Measurements from ENCODE around the gene LEUTX.

Gene LEUTX

DNA sequence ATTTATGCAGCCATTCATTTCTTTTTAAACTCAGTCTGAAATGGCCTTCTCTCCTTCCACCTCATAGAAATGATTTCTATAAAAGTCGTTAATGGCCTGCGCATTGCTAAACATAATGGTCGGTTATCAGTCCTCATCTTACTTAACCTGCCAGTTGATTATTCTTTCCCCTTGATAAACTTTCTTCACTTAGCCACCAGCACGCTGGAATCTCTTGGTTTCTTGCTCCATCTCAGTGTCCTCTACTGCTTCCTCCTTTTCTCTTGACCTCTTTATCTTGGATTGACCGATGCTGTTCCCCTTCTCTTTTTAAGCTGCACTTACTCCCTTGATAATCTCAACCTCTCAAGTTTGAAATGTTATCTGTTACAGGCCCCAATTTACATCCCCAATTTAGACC, 28.7 kb upstream of the LEUTX start:
- Histone ChIP-seq H4K20me1 (ENCODE audit: insufficient read depth, low read length) (no peaks in the 10 kb centered on the region), H3K9me3 (ENCODE audit: low read length) (no peaks in the 10 kb centered on the region), H3F3A (ENCODE audit: insufficient read depth, low read length) (no peaks in the 10 kb centered on the region), H3K4me3 (ENCODE audit: low read depth, low read length, poor library complexity, severe bottlenecking) (no peak overlapping the region), H3K27ac (ENCODE audit: low read depth, low read length, poor library complexity, severe bottlenecking) (no peak overlapping the region), H3K4me2 (ENCODE audit: low read length) (no peak overlapping the region), H3K9me2 (ENCODE audit: low read depth, low read length) (no peaks in the 10 kb centered on the region), H2AFZ (ENCODE audit: low read length) (no peak overlapping the region), H3K36me3 (ENCODE audit: insufficient read depth, low read length) (no peaks in the 10 kb centered on the region), H3K9ac (ENCODE audit: low read length) (no peak overlapping the region), H3K27me3 (ENCODE audit: insufficient read depth, low read length) (no peaks in the 10 kb centered on the region), H3K4me1 (ENCODE audit: insufficient read depth, low read length, severe bottlenecking) (no peaks in the 10 kb centered on the region), H3K79me2 (ENCODE audit: insufficient read depth, low read length) (no peaks in the 10 kb centered on the region)
- TF ChIP-seq, protein P1, sequence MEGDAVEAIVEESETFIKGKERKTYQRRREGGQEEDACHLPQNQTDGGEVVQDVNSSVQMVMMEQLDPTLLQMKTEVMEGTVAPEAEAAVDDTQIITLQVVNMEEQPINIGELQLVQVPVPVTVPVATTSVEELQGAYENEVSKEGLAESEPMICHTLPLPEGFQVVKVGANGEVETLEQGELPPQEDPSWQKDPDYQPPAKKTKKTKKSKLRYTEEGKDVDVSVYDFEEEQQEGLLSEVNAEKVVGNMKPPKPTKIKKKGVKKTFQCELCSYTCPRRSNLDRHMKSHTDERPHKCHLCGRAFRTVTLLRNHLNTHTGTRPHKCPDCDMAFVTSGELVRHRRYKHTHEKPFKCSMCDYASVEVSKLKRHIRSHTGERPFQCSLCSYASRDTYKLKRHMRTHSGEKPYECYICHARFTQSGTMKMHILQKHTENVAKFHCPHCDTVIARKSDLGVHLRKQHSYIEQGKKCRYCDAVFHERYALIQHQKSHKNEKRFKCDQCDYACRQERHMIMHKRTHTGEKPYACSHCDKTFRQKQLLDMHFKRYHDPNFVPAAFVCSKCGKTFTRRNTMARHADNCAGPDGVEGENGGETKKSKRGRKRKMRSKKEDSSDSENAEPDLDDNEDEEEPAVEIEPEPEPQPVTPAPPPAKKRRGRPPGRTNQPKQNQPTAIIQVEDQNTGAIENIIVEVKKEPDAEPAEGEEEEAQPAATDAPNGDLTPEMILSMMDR (IDR thresholded peaks at IDR 0.05; ENCODE audit: low read length): no peak
- no peak for TF ChIP-seq EZH2 (IDR thresholded peaks at IDR 0.05; ENCODE audit: borderline replicate concordance, low read length)

DNA sequence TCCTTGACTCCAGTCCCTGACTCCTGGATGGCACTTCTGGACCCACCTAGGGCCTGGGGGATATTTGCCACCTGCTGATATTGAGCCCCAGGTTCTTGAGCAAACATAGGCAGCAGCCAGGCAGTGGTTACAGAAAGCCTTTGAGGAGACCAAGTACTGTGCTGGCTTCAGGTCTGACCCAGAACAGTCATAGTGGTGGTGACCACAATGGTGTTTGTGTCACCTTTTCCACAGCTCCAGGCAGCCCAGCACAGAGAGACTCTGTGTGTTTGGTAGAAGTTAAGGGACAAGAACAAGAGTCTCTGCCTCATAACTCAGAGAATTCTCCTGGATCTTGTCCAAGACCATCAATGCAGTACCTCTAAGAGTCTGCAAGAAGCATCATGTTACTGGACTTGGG, 26.3 kb upstream of the LEUTX start:
- H3K4me3 ChIP-seq (ENCODE audit: low read depth, low read length, poor library complexity, severe bottlenecking): no peak overlapping the region
- H4K20me1 ChIP-seq (ENCODE audit: insufficient read depth, low read length): no peaks in the 10 kb centered on the region
- H3K79me2 ChIP-seq (ENCODE audit: insufficient read depth, low read length): no peaks in the 10 kb centered on the region
- no peaks in the 10 kb centered on the region for H3K4me1 ChIP-seq (ENCODE audit: insufficient read depth, low read length, severe bottlenecking)
- no peak overlapping the region for H3K9ac ChIP-seq (ENCODE audit: low read length)
- no peaks in the 10 kb centered on the region for H3K36me3 ChIP-seq (ENCODE audit: insufficient read depth, low read length)
- no peaks in the 10 kb centered on the region for H3K27me3 ChIP-seq (ENCODE audit: insufficient read depth, low read length)
- H3K9me2 ChIP-seq (ENCODE audit: low read depth, low read length): no peaks in the 10 kb centered on the region
- no peak overlapping the region for H2AFZ ChIP-seq (ENCODE audit: low read length)
- H3K4me2 ChIP-seq (ENCODE audit: low read length): no peak overlapping the region
- H3F3A ChIP-seq (ENCODE audit: insufficient read depth, low read length): no peaks in the 10 kb centered on the region
- no peak for TF ChIP-seq EZH2 (IDR thresholded peaks at IDR 0.05; ENCODE audit: borderline replicate concordance, low read length)
- no peak overlapping the region for H3K27ac ChIP-seq (ENCODE audit: low read depth, low read length, poor library complexity, severe bottlenecking)
- no peaks in the 10 kb centered on the region for H3K9me3 ChIP-seq (ENCODE audit: low read length)

DNA sequence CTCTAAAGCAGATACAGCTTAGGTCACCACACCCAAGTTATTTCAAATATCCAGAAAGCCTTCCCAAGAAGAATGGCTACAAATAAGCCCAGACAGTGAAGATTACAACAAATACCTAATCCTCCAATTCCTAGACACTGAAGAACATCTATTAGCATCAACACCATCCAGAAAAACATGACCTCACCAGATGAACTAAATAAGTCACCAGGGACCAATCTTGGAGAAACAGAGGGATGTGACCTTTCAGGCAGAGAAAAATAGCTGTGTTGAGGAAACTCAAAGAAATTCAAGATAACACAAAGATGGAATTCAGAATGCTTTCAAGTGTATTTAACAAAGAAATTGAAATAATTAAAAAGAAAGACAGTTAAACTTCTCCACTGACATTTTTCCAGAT, 25.9 kb upstream of the LEUTX start:
- TF ChIP-seq, protein P1 (IDR thresholded peaks at IDR 0.05; ENCODE audit: low read length): no peak
- no peak for TF ChIP-seq EZH2 (IDR thresholded peaks at IDR 0.05; ENCODE audit: borderline replicate concordance, low read length)
- Histone ChIP-seq H2AFZ (ENCODE audit: low read length) (no peak overlapping the region), H4K20me1 (ENCODE audit: insufficient read depth, low read length) (no peaks in the 10 kb centered on the region), H3K9me2 (ENCODE audit: low read depth, low read length) (no peaks in the 10 kb centered on the region), H3K4me3 (ENCODE audit: low read depth, low read length, poor library complexity, severe bottlenecking) (no peak overlapping the region), H3K4me2 (ENCODE audit: low read length) (no peak overlapping the region), H3K27ac (ENCODE audit: low read depth, low read length, poor library complexity, severe bottlenecking) (no peak overlapping the region), H3K9me3 (ENCODE audit: low read length) (no peaks in the 10 kb centered on the region), H3K79me2 (ENCODE audit: insufficient read depth, low read length) (no peaks in the 10 kb centered on the region), H3F3A (ENCODE audit: insufficient read depth, low read length) (no peaks in the 10 kb centered on the region), H3K36me3 (ENCODE audit: insufficient read depth, low read length) (no peaks in the 10 kb centered on the region), H3K9ac (ENCODE audit: low read length) (no peak overlapping the region), H3K27me3 (ENCODE audit: insufficient read depth, low read length) (no peaks in the 10 kb centered on the region), H3K4me1 (ENCODE audit: insufficient read depth, low read length, severe bottlenecking) (no peaks in the 10 kb centered on the region)

DNA sequence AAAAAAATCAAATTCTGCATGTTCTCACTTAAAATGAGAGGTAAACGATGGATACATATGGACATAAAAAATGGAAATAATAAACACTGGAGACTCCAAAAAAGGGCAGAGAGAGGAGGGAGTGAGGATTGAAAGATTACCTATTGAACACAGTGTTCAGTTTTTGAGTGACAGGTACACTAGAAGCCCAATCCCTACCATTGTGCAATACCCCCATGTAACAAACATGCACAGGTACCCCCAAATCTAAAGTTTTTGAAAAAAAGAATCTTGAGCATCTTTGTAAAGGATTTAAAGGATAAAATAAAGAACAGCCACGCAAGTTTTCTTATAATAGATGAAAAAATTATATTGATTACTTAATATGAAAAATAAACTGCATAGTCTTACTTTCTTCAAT, 24.1 kb upstream of the LEUTX start:
- H3K79me2 ChIP-seq (ENCODE audit: insufficient read depth, low read length): no peaks in the 10 kb centered on the region
- no peaks in the 10 kb centered on the region for H3K9me2 ChIP-seq (ENCODE audit: low read depth, low read length)
- TF ChIP-seq, protein P1 (IDR thresholded peaks at IDR 0.05; ENCODE audit: low read length): no peak
- no peak for TF ChIP-seq EZH2 (IDR thresholded peaks at IDR 0.05; ENCODE audit: borderline replicate concordance, low read length)
- no peaks in the 10 kb centered on the region for H3K4me1 ChIP-seq (ENCODE audit: insufficient read depth, low read length, severe bottlenecking)
- no peak overlapping the region for H3K9ac ChIP-seq (ENCODE audit: low read length)
- no peaks in the 10 kb centered on the region for H4K20me1 ChIP-seq (ENCODE audit: insufficient read depth, low read length)
- no peak overlapping the region for H3K27ac ChIP-seq (ENCODE audit: low read depth, low read length, poor library complexity, severe bottlenecking)
- no peak overlapping the region for H3K4me3 ChIP-seq (ENCODE audit: low read depth, low read length, poor library complexity, severe bottlenecking)
- H3K4me2 ChIP-seq (ENCODE audit: low read length): no peak overlapping the region
- H3K27me3 ChIP-seq (ENCODE audit: insufficient read depth, low read length): no peaks in the 10 kb centered on the region
- H3F3A ChIP-seq (ENCODE audit: insufficient read depth, low read length): no peaks in the 10 kb centered on the region
- H2AFZ ChIP-seq (ENCODE audit: low read length): no peak overlapping the region
- no peaks in the 10 kb centered on the region for H3K9me3 ChIP-seq (ENCODE audit: low read length)
- H3K36me3 ChIP-seq (ENCODE audit: insufficient read depth, low read length): no peaks in the 10 kb centered on the region
